A673 (cell line): ENCODE data around the gene DCN.

Experiments used
- CTCF ChIP-seq: fragments of 300-800, 200-600 bp; sonication (generic); conservative IDR thresholded peaks from 2 replicates; pipeline ENCODE4 v1.5.1; 2017; ENCODE audit warnings: low read depth, mild to moderate bottlenecking, antibody characterized with exemption, low read length, moderate library complexity, mixed read lengths
- EZH2 ChIP-seq: fragments of 200-600 bp; sonication (generic); IDR thresholded peaks from 2 replicates; pipeline ENCODE4 v1.6.1; 2017; ENCODE audit warnings: borderline replicate concordance, low read depth, mild to moderate bottlenecking, mixed read lengths, antibody characterized with exemption, low read length; ENCODE audit not compliant: poor library complexity, severe bottlenecking

DNA sequence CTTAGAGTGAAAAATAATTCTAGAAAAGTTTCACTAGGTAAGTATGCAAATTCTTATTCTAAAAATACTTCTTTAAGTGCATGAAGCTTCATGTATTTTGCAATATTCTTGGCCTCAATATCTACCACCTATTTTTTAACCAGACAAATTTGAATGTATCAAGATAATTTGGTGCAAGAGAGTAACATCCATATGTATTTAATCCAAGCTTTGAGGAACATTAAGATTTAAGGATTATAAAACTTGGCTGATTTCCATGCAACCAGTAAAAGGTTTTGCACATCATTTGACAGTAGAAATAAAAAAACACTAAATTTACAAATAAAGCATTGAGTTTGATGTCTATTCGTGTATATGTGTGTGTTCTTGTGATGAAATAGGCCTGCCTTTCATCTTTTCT, 79.0 kb downstream of the DCN start:
- TF ChIP-seq CTCF = no peak
- no peak for TF ChIP-seq EZH2
